ENCODE measurements around the gene HDHD3.

GRCh38 chr9:113350937-113351336 is 25.8 kb downstream of the HDHD3 start:
- peak; percentile 53; the same call in 1 of the 2 replicates for TF ChIP-seq POLR2AphosphoS5 (IDR thresholded peaks at IDR 0.05; ENCODE audit: low read depth)
- no peak for TF ChIP-seq CTCF (IDR thresholded peaks at IDR 0.05; ENCODE audit: insufficient read depth, low read length)
